Measurements from ENCODE around the gene C12orf57.
"Not testable (repeated sequence)": the region's sequence is repeated elsewhere in the genome, so short reads cannot be mapped to it uniquely, and the experiment has no call there.

DNA sequence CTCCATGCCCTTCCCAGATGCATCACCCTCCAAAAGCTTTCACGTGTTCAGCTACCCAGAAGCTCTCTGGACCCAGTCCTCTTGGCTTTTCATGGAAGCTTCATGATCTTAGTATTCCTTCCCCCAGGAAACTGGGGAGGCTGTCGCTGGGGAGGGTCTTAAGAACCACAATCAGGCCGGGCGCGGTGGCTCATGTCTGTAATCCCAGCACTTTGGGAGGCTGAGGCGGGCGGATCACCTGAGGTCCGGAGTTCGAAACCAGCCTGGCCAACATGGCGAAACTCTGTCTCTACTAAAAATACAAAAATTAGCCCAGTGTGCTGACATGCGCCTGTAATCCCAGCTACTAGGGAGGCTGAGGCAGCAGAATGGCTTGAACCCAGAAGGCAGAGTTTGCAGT, 35.7 kb upstream of the C12orf57 start:
- TF ChIP-seq, protein P1, sequence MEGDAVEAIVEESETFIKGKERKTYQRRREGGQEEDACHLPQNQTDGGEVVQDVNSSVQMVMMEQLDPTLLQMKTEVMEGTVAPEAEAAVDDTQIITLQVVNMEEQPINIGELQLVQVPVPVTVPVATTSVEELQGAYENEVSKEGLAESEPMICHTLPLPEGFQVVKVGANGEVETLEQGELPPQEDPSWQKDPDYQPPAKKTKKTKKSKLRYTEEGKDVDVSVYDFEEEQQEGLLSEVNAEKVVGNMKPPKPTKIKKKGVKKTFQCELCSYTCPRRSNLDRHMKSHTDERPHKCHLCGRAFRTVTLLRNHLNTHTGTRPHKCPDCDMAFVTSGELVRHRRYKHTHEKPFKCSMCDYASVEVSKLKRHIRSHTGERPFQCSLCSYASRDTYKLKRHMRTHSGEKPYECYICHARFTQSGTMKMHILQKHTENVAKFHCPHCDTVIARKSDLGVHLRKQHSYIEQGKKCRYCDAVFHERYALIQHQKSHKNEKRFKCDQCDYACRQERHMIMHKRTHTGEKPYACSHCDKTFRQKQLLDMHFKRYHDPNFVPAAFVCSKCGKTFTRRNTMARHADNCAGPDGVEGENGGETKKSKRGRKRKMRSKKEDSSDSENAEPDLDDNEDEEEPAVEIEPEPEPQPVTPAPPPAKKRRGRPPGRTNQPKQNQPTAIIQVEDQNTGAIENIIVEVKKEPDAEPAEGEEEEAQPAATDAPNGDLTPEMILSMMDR (IDR thresholded peaks at IDR 0.05; ENCODE audit: poor library complexity, severe bottlenecking): not testable (repeated sequence)
- not testable (repeated sequence) for TF ChIP-seq EZH2 (IDR thresholded peaks at IDR 0.05; ENCODE audit: borderline replicate concordance, insufficient read depth, low read length, poor library complexity, severe bottlenecking); POLR2AphosphoS5 (IDR thresholded peaks at IDR 0.05); RAD21 (conservative IDR thresholded peaks at IDR 0.05)
